Skeletal muscle tissue (tissue), 4 donors: ENCODE measurements around the gene CD274. TPM values are rescaled to one million over a fixed set of nuclear protein-coding genes. Genes with fewer than 3 reads are reported as not detected.

ENCODE experiments used
- H3K27ac ChIP-seq: one replicate; pipeline ENCODE4 v1.7.0; 2013; ENCODE audit warnings: mild to moderate bottlenecking, low read depth, low read length, inconsistent platforms
- H3K27me3 ChIP-seq, 3 donors: one replicate each; pipeline ENCODE4 v1.7.0; 2013; ENCODE audit warnings: low read length in 3 of 3; ENCODE audit not compliant: control insufficient read depth in 3 of 3, insufficient read depth in 3 of 3
- H3K36me3 ChIP-seq, 3 donors: one replicate each; pipeline ENCODE4 v1.7.0; 2013; ENCODE audit warnings: low read length in 3 of 3; ENCODE audit not compliant: control insufficient read depth in 3 of 3, insufficient read depth in 3 of 3
- H3K4me1 ChIP-seq, 3 donors: one replicate each; pipeline ENCODE4 v1.7.0; 2013; ENCODE audit warnings: low read length in 3 of 3, mild to moderate bottlenecking in 3 of 3; ENCODE audit not compliant: control insufficient read depth in 3 of 3, insufficient read depth in 3 of 3
- H3K4me3 ChIP-seq, 3 donors: one replicate each; pipeline ENCODE4 v1.7.0; 2013; ENCODE audit warnings: low read length in 3 of 3
- H3K9ac ChIP-seq, 3 donors: one replicate each; pipeline ENCODE4 v1.7.0; 2013; ENCODE audit warnings: low read length in 3 of 3, mild to moderate bottlenecking in 3 of 3, moderate library complexity in 2 of 3, low read depth in 1 of 3
- H3K9me3 ChIP-seq, 3 donors: one replicate each; pipeline ENCODE4 v1.7.0; 2013; ENCODE audit warnings: low read length in 3 of 3; ENCODE audit not compliant: control insufficient read depth in 3 of 3
- total RNA-seq: library from RNA; depleted of rRNA; stranded (reverse); fragments of >200 nt; gene quantifications from one replicate; pipeline ENCODE4 v1.2.3, GENCODE V29; 2014
- donor health status: Osteomylitis.

The CD274 gene
- total RNA-seq, 1 donor from 2014 or later = 0.52 TPM

DNA sequence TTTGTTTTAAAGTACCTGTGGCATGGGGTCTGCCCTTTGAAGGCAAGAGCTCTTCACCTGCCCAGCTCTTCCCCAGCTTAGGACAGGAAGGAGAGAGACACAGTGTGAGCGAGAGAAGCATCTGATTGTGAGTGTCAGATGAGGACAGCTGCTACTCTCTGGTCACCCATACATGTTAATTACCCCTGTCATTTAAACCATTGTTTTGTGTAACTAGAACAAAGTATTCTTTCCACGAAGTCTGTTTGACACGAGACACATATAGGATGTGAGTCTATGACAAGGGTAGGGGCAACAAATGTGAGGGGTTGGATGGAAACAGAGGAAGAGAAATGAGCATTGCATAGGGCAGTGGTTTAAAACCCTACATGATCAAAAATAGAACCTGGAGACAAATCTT, 3.0 kb upstream of the CD274 start:
- no peaks in the 10 kb centered on the region for H3K27me3 ChIP-seq
- H3K9ac ChIP-seq = no peak overlapping the region
- H3K36me3 ChIP-seq = no peaks in the 10 kb centered on the region
- H3K4me1 ChIP-seq = peaks cover 4 to 12% (median 9%) of the 10 kb centered on the region in 3 donors
- H3K9me3 ChIP-seq = no peaks in the 10 kb centered on the region
- no peak overlapping the region for H3K27ac ChIP-seq
- no peak overlapping the region for H3K4me3 ChIP-seq

DNA sequence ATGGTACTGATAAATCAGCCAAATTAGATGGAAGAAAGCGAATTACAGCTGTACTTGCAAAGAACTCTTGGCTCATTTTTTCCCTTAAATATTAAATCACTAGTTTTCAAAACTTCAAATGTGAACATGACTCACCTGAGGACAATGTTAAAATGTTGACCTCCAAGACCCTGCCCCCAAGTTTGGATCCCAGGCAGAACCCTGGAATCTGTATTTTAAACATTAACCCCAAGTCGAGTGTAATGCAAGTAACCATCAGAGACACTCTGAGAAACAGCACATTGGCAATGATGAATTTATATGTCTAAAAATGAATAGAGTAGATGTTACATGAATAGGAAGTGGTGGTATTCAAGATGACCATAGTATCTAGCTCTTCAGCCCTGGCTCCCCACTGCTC, 2.3 kb upstream of the CD274 start:
- Histone ChIP-seq H3K9me3 (no peaks in the 10 kb centered on the region), H3K27me3 (no peaks in the 10 kb centered on the region), H3K4me1 (peaks cover 4 to 15% (median 9%) of the 10 kb centered on the region in 3 donors), H3K4me3 (no peak overlapping the region), H3K27ac (no peak overlapping the region), H3K36me3 (no peaks in the 10 kb centered on the region), H3K9ac (no peak overlapping the region)

DNA sequence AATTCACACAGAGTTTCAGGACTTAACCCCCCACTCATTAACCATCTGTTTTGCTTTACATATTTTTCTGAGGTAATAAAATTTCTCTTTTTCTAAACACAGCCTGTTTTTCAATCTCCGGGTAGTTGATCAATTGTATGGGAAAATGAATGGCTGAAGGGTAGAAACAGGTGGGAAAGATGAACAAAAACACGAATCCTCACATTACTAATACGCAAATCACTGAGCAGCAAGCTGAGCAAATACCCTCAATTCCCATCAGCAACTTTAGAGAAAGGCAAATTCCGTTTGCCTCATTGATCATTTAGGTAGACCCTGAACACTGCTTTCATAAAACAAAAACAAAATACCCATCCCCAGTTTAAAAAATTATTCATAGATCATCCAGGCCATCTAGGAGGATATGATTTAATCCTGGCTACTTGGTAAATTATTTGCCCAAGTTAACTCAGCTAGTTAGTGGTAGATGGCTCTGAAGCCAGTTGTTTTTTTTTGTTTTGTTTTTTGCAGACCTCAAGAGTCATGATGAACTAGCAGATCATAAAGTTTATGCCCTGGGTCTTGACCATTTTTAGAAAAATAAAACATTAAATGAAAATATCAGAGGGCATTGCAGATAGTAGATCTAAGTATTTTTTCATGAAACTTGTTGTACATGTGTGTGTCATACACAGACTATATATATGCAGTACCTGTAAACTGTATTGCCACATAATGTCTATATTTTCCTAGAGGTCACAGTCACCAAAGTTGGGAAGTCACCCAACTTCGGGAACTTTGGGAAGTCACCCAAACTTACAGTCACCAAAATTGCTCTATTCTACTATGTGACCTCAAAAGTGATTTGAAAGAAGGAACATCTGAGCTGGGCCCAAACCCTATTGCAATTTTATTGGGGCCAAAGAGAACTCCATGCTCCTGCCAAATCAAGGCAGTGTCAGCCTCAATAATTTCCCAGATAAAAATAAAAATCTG, 1.6 kb upstream of the CD274 start:
- H3K9ac ChIP-seq = no peak overlapping the region
- peaks cover 4 to 15% (median 9%) of the 10 kb centered on the region in 3 donors for H3K4me1 ChIP-seq
- H3K4me3 ChIP-seq = no peak overlapping the region
- no peaks in the 10 kb centered on the region for H3K36me3 ChIP-seq
- H3K9me3 ChIP-seq = no peaks in the 10 kb centered on the region
- no peaks in the 10 kb centered on the region for H3K27me3 ChIP-seq
- peak overlapping the region; percentile 82 for H3K27ac ChIP-seq

DNA sequence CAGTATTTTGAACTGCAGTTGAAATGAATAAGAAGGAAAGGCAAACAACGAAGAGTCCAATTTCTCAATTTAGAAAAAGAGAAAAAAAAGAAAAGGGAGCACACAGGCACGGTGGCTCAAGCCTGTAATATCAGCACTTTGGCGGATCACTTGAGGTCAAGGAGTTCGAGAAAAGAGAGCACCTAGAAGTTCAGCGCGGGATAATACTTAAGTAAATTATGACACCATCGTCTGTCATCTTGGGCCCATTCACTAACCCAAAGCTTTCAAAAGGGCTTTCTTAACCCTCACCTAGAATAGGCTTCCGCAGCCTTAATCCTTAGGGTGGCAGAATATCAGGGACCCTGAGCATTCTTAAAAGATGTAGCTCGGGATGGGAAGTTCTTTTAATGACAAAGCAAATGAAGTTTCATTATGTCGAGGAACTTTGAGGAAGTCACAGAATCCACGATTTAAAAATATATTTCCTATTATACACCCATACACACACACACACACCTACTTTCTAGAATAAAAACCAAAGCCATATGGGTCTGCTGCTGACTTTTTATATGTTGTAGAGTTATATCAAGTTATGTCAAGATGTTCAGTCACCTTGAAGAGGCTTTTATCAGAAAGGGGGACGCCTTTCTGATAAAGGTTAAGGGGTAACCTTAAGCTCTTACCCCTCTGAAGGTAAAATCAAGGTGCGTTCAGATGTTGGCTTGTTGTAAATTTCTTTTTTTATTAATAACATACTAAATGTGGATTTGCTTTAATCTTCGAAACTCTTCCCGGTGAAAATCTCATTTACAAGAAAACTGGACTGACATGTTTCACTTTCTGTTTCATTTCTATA, 602 bp upstream of the CD274 start:
- H3K27ac ChIP-seq = peak overlapping the region; percentile 82
- peaks cover 4 to 15% (median 9%) of the 10 kb centered on the region in 3 donors for H3K4me1 ChIP-seq
- peak overlapping the region; percentile 81 to 97 (median 87) for H3K4me3 ChIP-seq
- no peaks in the 10 kb centered on the region for H3K9me3 ChIP-seq
- peak overlapping the region; percentile 75 to 88 (median 81) for H3K9ac ChIP-seq
- no peaks in the 10 kb centered on the region for H3K36me3 ChIP-seq
- H3K27me3 ChIP-seq = no peaks in the 10 kb centered on the region

DNA sequence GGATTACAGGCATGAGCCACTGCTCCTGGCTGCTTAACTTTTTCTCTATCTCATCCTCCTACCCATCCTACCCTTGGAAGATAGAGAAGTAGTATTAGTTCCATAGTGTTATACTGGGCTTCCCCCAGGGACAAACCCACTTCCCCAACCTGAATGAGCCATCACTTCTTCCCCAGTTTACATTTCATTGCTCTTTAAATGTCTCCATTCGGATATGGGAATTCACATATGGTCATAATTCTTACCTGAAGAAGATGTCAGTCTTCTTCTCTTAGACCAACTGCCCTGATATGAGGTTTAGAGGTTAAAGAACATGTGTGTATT, 1.9 kb downstream of the CD274 start:
- Histone ChIP-seq H3K27ac (no peak overlapping the region), H3K9me3 (no peaks in the 10 kb centered on the region), H3K4me3 (no peak overlapping the region), H3K4me1 (peaks cover 4 to 15% (median 15%) of the 10 kb centered on the region in 3 donors), H3K27me3 (no peaks in the 10 kb centered on the region), H3K9ac (no peak overlapping the region), H3K36me3 (peaks cover 0 to 3% (median under 1%) of the 10 kb centered on the region in 3 donors)

DNA sequence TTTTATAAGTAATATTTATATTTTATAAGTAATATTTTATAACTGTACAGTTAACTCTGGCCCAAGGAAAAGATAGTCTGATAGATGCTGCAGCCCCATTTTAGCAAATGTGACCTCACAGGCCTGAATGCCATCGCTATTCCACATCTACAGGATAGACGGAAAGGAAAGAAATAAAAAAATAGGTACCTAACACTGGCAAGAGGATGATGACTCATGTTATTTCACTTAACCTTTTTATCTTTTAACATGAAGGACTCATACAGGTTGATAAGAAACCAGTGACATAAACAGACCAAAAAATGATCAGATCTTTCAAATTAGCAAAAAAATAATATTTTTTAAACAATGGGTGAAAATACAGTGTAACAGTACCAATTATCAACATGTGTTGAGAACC, 2.7 kb downstream of the CD274 start:
- H3K4me3 ChIP-seq = no peak overlapping the region
- H3K36me3 ChIP-seq = peaks cover 0 to 4% (median 3%) of the 10 kb centered on the region in 3 donors
- H3K4me1 ChIP-seq = peaks cover 4 to 15% (median 15%) of the 10 kb centered on the region in 3 donors
- no peaks in the 10 kb centered on the region for H3K9me3 ChIP-seq
- no peaks in the 10 kb centered on the region for H3K27me3 ChIP-seq
- H3K9ac ChIP-seq = no peak overlapping the region
- H3K27ac ChIP-seq = no peak overlapping the region

DNA sequence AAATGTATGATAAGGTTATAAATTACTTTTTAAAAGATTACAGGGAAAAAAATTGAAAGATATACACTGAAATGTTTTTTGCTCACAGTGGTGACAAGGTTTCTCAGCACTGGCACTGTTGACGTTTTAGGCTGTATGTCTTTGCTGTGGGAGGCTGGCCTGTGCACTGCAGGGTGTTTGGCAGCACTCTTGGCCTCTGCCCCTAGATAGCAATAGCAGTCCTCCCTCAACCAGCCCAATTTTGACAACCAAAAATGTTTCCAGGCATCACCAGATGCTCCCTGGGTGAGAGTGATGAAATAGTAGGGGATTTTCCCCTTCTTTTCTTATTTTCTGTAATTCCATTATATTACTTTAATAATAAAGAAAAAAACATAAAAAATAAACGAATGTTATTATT, 3.3 kb downstream of the CD274 start:
- H3K27me3 ChIP-seq = no peaks in the 10 kb centered on the region
- peaks cover 4 to 15% (median 15%) of the 10 kb centered on the region in 3 donors for H3K4me1 ChIP-seq
- no peak overlapping the region for H3K27ac ChIP-seq
- H3K9me3 ChIP-seq = no peaks in the 10 kb centered on the region
- no peak overlapping the region for H3K9ac ChIP-seq
- H3K36me3 ChIP-seq = peaks cover 0 to 6% (median 4%) of the 10 kb centered on the region in 3 donors
- no peak overlapping the region for H3K4me3 ChIP-seq

DNA sequence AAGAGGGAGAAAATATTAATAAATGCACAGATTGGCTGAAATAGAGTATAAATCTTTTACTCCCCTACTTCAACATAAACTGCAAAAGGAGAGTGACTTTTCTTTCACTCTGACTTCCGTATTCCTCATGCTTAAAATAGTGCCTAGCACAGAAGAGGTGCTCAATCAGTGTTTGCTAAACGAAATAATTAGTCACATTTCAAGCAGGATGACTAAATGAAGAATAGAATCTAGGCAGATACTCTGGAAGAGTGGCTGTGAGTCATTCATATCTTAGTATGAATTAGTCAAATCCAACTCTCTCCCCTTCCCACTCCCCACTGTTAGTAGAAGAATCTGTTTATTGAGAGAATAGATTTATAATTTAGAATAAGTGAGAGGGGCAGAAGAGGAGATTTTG, 4.8 kb downstream of the CD274 start:
- Histone ChIP-seq H3K9ac (no peak overlapping the region), H3K4me3 (no peak overlapping the region), H3K27ac (no peak overlapping the region)

DNA sequence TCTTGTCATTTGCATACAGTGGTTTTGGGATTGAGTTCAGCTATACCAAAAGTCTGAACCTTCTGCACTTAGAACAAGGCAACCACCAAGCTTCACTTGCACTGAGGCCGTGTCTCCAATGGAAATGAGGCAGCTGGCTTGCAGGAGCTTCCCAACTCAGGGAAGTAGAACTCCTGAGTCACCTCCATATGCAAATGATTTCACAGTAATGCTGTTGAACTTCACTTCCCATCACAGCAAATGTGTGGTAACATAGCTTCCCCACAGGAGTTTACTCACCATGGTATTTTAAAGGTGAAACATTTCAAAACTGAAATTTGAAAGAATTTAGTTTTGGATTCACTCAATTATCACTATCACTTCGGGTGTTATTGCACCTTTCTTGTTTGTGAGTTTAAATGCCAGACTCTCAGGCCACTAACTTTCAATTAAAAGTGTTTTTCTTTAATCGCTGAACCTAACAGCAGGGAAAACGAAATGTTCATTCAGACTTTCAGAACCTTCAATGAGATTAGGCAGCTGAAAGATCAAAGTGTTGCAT, 9.0 kb downstream of the CD274 start:
- H3K9ac ChIP-seq = no peak overlapping the region
- peaks cover 0 to 6% (median 0%) of the 10 kb centered on the region in 3 donors for H3K4me1 ChIP-seq
- H3K27ac ChIP-seq = no peak overlapping the region
- no peaks in the 10 kb centered on the region for H3K9me3 ChIP-seq
- H3K4me3 ChIP-seq = no peak overlapping the region
- no peaks in the 10 kb centered on the region for H3K27me3 ChIP-seq
- H3K36me3 ChIP-seq = peaks cover 0 to 24% (median 20%) of the 10 kb centered on the region in 3 donors

More for the DNA sequence above, 4.8 kb downstream of the CD274 start:
- no peaks in the 10 kb centered on the region for H3K9me3 ChIP-seq
- peaks cover 0 to 11% (median 9%) of the 10 kb centered on the region in 3 donors for H3K36me3 ChIP-seq
- no peaks in the 10 kb centered on the region for H3K27me3 ChIP-seq
- H3K4me1 ChIP-seq = peaks cover 0 to 15% (median 9%) of the 10 kb centered on the region in 3 donors
